ENCODE measurements around the gene COL15A1.

Gene COL15A1

DNA sequence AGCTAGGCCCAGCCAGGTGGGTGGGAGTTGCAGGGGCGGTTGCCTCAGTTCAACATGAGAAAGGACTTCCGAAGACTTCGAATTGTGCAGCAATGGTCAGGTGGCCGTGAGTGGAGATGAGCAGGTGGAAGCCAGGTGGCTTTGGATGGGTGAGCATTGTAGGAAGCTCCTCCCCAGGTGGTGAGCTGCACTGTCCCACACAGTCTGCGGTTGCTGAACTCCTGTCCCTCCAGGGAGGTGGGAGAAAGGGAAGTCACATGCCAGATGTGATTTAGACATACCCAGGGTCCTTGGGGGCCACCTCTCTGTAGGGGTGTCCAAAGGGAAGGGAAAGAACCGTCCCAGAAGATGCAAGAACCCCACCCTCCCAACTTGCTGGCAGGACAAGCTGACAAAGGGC lies 30.4 kb downstream of the COL15A1 start:
- DNase-seq, result no peak

DNA sequence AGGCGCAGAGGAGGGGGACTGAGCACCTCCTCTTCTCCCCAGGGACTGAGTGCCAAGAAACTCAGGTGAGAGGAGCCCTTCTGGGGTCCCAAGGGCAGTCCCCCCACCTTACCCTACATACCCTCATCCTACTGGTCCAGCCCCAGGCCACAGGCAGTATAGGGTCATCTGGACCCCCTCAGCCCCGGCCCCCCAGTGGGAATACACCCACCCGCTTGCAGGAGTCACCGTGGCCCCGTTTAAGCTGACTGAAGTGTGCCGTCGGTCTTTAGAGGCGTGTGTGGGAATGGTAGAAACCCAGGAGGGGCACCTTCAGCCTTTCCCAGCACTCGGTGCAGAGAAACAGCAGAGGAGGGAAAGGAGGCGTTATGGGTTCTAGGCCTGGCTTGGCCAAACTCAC lies 30.8 kb downstream of the COL15A1 start:
- DNase-seq, result no peak

DNA sequence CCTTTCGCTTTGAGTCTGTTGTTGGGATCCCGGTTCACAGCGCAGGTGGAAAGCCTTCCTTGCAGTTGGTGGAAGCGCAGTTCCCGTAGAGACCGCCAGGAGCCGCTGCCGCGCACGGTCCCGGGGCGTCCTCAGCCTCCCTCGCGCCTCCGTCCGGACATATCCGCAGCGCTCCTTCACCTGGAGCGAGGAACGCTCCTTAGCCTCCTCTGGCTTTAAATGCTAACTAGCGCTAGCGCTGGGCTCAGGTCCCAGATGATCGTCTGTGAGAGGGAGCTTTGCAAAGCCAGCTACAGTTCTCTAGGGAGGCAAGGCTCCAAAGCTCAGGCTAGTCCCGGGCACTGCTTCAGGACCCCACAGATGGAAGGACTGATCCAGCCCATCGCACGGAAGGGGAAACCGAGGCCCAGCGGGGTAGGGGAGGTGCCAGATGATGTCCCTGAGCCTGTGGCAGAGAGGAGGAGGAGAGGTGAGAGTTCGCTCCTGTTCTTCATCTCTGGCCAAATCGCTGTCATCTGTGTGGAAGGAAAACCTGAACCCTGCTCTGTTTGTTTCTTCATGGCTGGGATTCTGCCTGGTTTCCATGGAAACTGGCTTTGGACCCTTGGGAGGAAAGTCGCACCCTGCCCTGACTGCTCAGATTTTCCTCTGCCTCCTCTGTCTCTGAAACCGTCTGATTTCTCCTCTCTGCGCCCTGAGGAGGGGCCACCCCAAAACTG lies 31.4 kb downstream of the COL15A1 start:
- peak; percentile 68 for DNase-seq

DNA sequence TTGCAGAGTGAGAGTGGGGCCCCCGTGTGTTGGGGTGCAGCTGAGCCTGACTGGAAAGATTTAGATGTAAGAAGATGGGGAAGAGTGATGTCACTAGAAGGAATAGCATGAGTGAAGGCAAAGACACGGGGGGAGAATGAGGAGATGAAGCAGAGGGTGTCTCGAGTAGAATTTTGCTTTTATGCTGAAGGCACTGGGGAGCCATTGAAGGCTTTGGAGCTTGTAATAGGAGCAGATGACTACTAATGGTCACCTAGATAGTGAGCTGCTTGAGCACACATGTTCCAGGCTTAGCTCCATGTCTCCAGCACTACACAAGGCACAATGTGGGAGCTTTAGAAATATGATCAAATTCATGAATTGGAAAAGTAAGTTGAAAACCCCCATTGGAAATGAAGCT lies 32.1 kb downstream of the COL15A1 start:
- DNase-seq, result no peak

DNA sequence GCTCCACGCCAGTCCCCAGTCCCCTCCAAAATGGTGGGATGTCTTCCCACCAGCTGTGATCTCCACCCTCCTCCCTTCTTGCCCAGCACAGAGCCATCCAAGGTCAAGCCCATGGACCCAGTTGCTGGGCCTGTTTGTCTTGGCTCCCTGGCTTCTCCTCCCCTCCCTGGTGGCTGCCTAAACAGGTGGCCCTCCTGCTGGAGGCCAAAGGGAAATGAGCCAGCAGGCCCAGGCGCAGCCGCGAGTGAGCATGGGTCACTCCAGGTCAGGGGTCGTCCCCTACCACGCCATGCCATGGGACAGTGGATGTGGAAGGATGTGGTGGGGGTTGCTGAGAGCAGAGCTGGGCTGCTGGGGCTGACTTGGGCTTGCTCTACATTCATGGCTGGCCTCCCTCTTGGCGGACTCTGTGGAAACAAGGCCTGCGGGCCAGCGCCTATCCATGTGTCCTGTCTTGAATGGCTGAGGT lies 33.6 kb downstream of the COL15A1 start:
- no peak for DNase-seq

DNA sequence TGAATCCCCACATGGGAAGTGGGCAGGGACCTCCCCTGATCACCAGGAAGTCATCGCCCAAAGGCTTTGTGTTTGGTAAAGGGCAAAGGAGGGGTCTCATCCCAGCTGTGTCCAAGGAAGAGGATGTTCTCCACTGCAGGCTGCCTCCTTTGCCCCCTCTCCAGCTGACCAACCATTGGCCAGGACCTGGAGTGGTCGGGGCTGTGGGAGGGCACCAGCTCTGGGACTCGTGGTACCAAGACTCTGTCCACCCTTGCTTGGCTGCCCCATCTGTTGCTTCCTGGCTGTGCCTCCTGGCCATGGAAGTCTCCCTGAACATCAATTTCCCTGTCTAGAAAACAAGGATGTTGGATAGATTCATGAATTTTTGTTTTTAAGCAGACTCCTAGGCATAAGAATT lies 34.1 kb downstream of the COL15A1 start:
- no peak for DNase-seq

DNA sequence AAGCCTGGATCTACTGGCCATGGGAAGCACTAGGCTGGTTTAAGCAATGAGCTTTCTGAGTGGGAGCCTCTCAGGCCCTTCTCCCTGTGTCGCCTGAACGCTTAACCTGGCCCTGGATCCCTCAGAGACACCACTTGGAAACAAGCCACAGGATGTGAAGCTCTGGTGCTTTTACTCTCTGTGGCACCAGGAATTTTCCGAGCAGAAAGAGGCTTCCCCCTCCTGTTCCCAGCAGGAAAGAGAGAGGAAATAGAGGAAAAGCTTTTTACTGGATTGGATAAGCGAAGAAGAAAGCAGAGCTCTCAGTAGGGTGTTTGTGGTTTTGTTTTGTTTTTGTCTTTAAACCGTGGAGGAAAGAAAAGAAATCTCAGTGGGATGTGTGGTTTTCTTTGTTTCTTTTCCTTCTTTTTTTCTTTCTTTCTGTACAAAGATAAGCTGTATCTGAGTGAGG lies 34.5 kb downstream of the COL15A1 start:
- no peak for DNase-seq

DNA sequence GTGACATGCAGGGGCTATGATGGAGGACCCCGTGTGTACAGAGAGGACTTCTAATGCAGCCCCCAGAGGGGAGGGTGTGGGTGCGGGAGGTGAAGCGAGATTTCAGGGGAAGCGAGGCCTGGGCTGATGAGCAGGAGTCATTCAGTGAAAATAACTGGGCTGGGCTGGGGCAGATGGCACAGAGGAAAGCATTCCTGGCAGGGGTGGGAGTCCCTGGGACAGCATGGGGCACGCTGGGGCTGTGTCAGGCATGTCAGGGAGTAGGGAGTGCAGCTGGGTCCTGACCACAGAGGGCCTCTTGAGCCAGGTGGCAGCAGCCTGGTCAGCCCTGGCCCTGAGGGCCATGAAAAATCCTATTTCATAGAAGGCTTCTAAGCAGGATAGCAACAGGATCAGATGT lies 36.6 kb downstream of the COL15A1 start:
- DNase-seq, result no peak

DNA sequence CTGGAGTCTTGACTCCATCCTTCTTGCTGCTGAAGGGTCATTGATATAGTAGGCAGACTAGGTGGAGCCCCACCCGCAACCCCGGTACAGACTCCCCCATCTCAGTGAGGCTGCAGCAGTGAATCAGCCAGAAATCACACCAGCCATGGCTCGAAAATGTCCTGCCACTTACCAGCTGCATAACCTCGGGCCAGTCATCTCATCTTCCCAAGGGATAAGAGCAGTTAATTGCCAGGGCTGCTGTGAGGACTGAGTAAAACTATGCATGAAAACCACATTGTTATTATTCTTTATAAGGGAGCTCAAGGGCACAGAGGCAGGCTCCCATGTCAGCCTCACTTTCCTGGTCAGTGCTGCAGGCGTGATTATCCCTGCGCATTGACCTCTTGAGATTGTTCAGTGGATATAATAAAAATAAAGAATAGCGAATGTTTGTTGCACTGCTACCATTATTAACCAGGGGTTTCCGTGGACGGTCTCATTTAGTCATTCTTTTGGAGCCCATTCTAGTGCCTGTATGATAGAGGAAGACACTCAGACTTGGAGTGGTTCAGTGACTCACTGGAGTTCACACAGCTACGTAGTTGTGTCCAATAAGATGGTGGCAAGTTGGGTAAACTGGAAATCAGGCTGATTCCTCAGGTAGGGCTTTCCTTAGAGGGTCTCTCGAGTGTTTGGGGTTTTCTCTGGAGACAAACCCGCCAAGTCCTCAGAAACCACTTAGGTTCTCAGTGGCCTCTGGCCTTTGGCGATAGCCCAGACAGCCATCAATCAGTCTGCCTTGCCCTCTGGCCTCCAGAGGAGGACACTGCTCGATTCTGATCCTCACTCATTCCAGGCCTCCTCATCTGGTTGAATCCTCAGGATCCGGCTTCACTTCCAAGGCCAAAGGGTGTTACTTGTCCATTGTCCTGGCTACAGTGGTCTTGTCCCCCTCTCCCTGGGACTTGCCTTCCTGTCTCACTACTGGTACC lies 39.9 kb downstream of the COL15A1 start:
- peak; percentile 92 for DNase-seq

DNA sequence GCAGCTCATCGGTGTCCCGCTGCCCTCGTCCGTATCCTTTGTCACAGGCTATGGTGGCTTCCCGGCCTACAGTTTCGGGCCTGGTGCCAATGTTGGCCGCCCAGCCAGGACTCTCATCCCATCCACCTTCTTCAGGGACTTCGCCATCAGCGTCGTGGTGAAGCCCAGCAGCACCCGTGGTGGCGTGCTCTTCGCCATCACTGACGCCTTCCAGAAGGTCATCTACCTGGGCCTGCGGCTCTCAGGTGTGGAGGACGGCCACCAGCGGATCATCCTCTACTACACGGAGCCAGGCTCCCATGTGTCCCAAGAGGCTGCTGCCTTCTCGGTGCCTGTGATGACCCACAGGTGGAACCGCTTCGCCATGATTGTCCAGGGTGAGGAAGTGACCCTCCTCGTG lies 41.9 kb downstream of the COL15A1 start:
- no peak for DNase-seq

DNA sequence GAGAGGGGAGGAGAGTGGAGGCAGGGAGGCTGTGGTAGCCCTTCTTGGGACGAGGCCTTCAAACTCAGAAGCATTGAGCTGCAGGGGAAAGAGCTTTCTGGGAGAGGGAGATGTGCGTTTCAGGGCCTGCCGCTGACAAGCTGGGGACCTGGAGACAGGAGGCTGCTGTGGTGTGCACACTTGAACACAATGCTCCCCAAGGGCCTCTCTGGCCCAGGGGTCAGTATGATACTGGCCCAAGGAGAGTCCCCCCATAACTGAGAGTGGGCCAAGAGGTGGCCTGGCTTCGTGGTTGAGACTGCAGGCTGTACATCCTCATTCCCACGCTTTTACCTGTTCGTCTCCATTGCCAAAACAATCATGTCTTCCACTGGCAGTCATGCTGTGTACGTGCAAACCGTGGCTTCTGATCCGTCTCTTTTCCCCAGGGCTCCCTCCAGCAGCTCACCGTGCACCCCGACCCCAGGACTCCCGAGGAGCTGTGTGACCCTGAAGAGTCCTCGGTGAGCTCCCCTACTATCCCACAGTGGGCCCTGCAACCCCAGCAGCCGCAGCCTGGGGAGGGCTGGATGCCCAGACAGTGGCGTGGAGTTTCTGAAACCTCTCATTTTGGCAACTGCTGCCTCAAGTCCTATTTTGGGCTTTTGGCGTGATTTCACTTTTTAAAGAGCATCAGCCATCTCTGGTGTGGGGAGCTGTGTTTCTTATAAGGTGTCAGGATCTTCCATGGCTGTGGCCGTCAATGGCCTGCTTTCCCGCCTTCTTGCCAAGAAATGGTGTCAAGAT lies 43.4 kb downstream of the COL15A1 start:
- DNase-seq, result no peak

DNA sequence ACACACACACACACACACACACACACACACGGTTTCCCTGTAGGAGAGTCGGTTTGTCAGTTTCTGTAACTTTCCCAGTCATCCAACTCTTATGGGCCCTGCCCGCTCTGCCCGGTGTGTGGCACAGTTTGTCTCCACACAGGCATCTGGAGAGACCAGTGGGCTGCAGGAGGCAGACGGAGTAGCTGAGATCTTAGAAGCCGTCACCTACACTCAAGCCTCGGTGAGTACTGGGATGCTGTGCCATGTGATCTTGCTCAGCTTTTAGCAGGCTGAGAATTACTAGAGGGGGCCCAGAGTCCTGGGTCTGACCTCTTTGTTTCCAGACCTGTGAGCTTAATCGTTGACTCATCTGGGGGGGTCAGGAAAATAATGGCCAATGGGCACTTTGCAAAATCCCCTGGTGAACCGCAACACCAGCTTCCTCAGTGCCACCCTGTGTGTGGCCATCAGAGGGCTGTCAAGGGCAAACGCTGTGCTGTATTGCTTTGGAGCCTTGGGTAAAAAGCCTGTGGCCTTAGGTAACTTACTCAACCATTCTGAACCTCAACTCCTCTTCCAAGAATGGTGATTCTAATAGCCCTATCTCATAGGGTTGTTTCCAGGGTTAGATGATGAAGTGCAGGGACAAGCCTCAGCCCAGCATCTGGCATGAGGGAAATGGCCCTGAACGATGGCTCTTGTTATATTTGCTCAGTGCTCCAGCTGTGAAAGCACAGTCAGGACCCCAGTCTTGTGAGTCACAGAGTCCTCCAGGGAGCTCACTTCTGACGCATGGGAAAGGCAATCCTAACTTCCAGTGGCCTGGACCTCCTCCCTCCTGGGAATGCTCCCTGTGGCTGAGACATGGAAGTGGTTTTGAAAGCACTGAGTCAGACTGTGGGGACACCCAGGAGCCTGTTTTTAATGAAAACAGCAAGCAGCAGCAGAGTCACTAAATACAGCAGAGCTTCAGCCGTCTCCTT lies 45.6 kb downstream of the COL15A1 start:
- DNase-seq, result peak; percentile 100

DNA sequence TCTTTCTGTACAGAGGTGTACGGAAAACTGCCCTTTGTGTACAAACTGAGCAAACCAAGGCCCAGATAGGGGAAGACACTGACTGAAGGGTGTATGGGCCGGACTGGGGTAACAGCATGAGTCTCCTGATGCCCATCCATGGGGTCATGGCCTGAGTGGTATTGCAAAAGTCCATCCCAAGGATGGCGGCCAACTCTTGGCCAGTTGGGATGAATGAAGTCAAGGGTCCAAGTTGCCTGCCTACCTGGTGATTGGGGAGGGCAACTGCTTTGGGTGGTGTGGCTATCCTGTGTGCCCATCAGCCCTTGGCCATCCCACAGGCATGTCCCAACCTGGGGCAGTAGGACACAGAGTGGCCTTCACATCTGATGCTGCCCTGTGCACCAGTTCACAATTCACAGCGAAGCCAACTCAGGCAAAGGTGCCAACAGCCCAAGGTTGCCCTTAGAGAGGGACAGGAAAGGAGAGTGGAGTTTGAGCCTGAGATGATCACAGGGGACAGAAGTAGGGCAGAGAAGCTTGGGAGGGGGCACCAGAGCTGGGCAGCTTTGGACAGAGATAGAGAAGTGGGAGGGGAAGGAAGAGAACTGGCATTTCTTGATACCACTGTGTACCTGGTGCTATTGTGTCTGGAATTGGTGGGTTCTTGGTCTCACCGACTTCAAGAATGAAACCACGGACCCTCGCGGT lies 46.6 kb downstream of the COL15A1 start:
- DNase-seq, result no peak

DNA sequence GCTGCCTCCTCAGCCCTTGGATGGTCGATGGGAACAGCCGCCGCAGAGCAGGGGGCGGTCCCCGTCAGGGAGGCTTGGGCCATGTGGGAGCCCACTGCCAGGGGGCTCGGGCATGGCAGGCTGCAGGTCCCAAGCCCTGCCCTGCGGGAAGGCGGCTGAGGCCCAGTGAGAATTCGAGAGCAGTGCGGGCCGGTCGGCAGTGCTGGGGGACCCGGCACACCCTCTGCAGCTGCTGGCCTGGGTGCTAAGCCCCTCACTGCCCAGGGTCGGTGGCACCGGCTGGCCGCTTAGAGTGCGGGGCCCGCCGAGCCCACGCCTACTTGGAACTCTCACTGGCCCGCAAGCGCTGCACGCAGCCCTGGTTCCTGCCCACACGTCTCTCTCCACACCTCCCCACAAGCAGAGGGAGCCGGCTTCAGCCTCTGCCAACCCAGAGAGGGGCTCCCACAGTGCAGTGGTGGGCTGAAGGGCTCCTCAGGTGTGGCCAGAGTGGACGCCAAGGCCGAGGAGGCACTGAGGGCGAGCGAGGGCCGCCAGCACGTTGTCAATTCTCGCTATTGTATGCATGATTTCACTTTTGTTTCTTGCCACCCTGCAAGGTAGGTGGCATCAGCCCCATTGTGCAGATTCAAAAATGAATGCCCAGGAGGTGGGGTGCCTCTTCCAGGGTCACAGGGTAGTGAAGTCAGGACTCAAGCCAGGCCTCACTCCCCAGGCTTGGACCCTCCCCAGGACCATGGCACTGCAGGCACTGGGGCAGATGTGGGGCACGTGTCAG lies 48.6 kb downstream of the COL15A1 start:
- DNase-seq, result no peak

DNA sequence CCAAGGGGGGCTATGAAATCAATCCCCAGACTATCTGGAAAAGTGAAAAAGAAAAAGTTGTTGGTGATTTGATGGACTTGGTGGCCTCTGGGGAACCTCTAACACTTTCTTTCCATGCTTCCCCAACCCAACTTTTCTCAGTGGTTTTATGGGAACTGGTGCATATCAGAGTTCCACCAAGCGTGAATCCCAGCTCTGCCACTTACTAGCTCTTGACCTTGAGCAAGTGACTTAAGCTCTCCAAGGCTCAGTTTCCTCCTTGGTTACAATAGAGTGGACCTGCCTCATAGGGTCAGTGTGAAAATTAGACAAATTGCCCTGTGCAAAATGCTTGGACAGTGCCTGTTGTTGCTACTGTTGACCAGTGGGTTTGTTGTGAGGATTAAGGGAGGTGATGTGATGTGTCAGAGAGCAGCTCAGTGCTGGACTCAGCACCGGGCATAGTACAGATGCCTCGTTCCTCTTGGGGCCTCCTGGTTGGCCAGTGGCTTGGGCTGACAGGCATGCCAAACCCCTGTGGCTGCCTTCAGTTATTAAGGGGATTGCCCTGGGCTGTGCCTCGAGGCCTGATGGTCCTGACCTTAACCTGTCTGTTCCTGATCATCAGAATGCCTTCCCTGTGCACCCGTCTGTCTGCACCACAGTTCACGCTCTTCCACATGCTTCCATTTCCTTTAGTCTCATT lies 49.3 kb downstream of the COL15A1 start:
- no peak for DNase-seq

DNA sequence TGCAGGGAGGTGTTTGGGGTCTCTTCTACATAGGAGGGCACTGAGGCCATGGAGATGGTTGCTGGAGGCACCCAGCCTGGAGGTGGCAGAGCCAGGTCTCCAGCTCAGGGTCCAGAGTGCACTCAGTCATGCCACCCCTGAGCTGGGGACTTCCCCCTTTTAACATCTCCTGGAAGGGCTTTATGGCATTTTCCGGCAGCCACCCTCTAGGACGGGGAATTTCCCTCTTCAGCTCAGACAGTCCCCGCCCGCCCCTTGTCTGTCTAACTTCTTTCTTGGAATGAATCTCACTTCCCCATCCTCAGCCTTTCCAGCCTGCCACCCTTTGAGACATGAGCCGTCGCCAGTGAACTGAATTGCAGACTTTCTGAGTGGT lies 49.9 kb downstream of the COL15A1 start:
- no peak for DNase-seq

DNA sequence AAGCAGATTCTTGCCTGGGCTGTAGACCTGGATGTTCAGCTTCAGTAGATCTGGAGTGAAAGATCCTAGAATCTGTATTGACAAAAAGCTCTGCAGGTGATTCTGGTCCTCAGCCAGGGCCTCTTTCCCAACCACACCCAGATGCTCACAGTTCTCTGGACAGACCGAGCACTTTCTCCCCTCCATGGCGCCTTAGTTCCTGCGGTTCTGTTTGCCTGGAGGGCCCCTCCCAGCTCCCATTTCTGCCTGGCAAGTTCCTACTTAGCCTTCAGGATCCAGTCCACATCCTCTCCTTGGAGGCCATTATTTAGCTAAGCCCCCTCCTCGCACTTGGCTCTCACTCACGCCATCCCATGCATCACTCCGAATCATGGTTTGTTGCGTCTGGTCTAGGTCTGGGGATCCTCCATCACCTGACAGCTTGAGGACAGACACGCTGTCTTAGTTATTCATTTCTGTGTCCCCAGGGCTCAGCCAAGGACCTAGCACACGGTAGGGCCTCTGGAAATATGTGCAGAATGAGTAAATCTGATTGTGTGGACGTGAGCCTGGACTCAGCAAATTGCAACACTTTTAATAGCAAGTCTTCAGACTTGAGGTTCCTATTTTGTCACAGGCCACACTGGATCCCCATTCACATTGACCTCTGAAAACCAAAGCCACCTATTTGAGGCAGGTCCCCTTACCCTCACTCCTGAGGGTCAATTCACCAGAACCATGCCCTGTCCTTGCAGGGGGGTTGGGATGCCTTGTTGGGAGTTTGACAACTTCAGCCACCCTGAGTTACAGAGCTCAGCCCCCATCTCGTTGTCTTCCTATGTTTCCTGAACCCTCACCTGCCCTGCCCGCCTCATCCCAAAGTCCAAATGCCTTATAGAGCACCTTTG lies 50.7 kb downstream of the COL15A1 start:
- DNase-seq, result peak; percentile 21

DNA sequence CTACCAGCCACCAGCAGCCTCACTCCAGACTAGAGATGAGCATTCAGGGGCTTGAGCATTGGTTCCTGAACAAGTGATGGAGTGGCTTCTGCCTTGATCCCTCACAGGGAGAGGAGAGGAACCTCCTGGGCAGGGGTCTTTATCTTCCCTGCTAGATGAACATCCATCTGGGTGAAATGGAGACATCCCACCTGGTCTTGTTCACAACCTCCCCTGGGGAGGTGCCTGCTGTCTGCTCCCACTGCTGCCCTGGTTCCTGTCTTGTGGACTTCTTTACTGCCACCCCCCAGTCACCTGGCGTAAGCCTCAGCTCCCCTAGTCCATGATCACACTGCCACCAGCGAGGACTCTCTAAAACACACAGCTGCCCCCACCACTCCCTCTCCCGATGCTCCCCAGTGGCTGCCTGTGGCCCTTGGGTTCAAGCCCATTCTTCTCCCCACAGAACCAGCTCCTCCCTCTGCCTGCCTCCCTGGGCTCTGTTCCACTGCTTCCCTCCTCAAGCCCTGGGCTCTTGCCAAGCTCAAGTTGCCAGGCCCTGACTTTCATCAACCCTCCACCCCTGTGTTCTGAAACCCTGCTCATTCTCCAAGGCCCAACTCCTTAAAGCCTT lies 51.5 kb downstream of the COL15A1 start:
- DNase-seq, result peak; percentile 25

All from fibroblast of skin of right biceps (primary cell).